H1 (cell line): ENCODE measurements around the gene PCDH9. TPM values are rescaled to one million over a fixed set of nuclear protein-coding genes. Genes with fewer than 3 reads are reported as not detected.

Experiments
- CTCF ChIA-PET: fragments of 300-600 bp; sonication (Branson Sonifier 250); formaldehyde crosslinking; loops from one replicate; lab custom pipeline; 2021; ENCODE audit not compliant: partially characterized antibody; lab: Charles Lee
- POLR2A ChIA-PET: fragments of 300-600 bp; sonication (Branson Sonifier 250); formaldehyde crosslinking; loops from one replicate; lab custom pipeline; 2021; ENCODE audit warnings: inconsistent platforms; ENCODE audit not compliant: partially characterized antibody; lab: Charles Lee
- DNase-seq, 2 experiments: peaks; one replicate each; pipeline versions ENCODE4 v3.0.0 to v3.0.0-alpha.2; 2010 to 2022; ENCODE audit warnings: low spot score in 2 of 2, low read depth in 1 of 2, mixed read lengths in 1 of 2
- FAIRE-seq: peaks from 2 replicates; lab custom pipeline; 2011; peaks lifted over from hg19 to GRCh38; lab: Jason Lieb, UNC
- H2AFZ ChIP-seq: 2 replicates; pipeline ENCODE4 v1.8.1; 2012; ENCODE audit warnings: low read length, inconsistent platforms
- H2AK5ac ChIP-seq: 2 replicates; pipeline ENCODE4 v1.6.1; 2013; ENCODE audit warnings: low read depth, low read length
- H2BK120ac ChIP-seq: replicated peaks from 2 replicates; pipeline ENCODE3; 2013; ENCODE audit warnings: low read depth, low read length, inconsistent platforms
- H2BK12ac ChIP-seq: 2 replicates; pipeline ENCODE4 v1.6.1; 2013; ENCODE audit warnings: low read depth, low read length
- H2BK15ac ChIP-seq: 2 replicates; pipeline ENCODE4 v1.6.1; 2013; ENCODE audit warnings: low read length
- H2BK20ac ChIP-seq: 2 replicates; pipeline ENCODE4 v1.6.1; 2013; ENCODE audit warnings: low read length
- H2BK5ac ChIP-seq: 2 replicates; pipeline ENCODE4 v1.6.1; 2013; ENCODE audit warnings: low read depth, low read length
- H3K14ac ChIP-seq: 2 replicates; pipeline ENCODE4 v1.6.1; 2013; ENCODE audit warnings: inconsistent platforms; ENCODE audit not compliant: insufficient read length
- H3K18ac ChIP-seq: 2 replicates; pipeline ENCODE4 v1.6.1; 2013; ENCODE audit warnings: low read length; ENCODE audit errors: extremely low read depth
- H3K23ac ChIP-seq: 2 replicates; pipeline ENCODE4 v1.6.1; 2013; ENCODE audit warnings: inconsistent platforms; ENCODE audit not compliant: insufficient read length
- H3K23me2 ChIP-seq: 2 replicates; pipeline ENCODE4 v1.6.1; 2013; ENCODE audit warnings: low read depth, low read length
- H3K27ac ChIP-seq: 2 replicates; pipeline ENCODE4 v1.6.1; 2011; ENCODE audit warnings: low read depth, low read length, inconsistent platforms
- H3K27me3 ChIP-seq, 4 experiments: replicated peaks in 1 of 4; 1 replicate in 1 of 4; 2 replicates in 3 of 4; pipeline versions ENCODE4 v1.6.1 to v1.8.1; 2011 to 2013; ENCODE audit warnings: low read length in 3 of 4, mild to moderate bottlenecking in 3 of 4, inconsistent platforms in 2 of 4, mixed read lengths in 2 of 4, moderate library complexity in 1 of 4; ENCODE audit not compliant: control insufficient read depth in 3 of 4, insufficient read depth in 3 of 4; ENCODE audit errors: extremely low read depth in 1 of 4
- H3K36me3 ChIP-seq, 4 experiments: 2 replicates each; pipeline versions ENCODE4 v1.6.1 to v1.8.1; 2011 to 2013; ENCODE audit warnings: mild to moderate bottlenecking in 4 of 4, low read length in 3 of 4, moderate library complexity in 2 of 4, control low read depth in 1 of 4, inconsistent platforms in 1 of 4; ENCODE audit not compliant: insufficient read depth in 4 of 4, control insufficient read depth in 2 of 4
- H3K4ac ChIP-seq: replicated peaks from 2 replicates; pipeline ENCODE3; 2013; ENCODE audit warnings: low read length, low read depth, mixed read lengths, inconsistent platforms; ENCODE audit not compliant: insufficient read length
- H3K4me1 ChIP-seq, 4 experiments: replicated peaks in 1 of 4; 1 replicate in 1 of 4; 2 replicates in 3 of 4; pipeline versions ENCODE4 v1.6.1 to v1.8.1; 2011 to 2013; ENCODE audit warnings: low read length in 3 of 4, inconsistent platforms in 2 of 4, mixed read lengths in 1 of 4; ENCODE audit not compliant: insufficient read depth in 4 of 4, control insufficient read depth in 3 of 4
- H3K4me2 ChIP-seq, 2 experiments: 2 replicates each; pipeline versions ENCODE4 v1.6.1 to v1.8.1; 2011 to 2013; ENCODE audit warnings: low read depth in 2 of 2, low read length in 2 of 2, control low read depth in 1 of 2, inconsistent platforms in 1 of 2, mild to moderate bottlenecking in 1 of 2; ENCODE audit not compliant: insufficient read depth in 1 of 2
- H3K4me3 ChIP-seq, 4 experiments: fragments of 200-600, 300-600 bp in 1 of 4; sonication (generic), shearing (Covaris generic), sonication (Bioruptor Twin) in 1 of 4; 2 replicates each; pipeline versions ENCODE4 v1.5.1 to v1.8.1; 2011 to 2016; ENCODE audit warnings: low read length in 4 of 4, low read depth in 3 of 4, control low read depth in 2 of 4, inconsistent platforms in 2 of 4, mild to moderate bottlenecking in 2 of 4, mixed read lengths in 1 of 4, moderate library complexity in 1 of 4; ENCODE audit not compliant: insufficient read depth in 2 of 4; ENCODE audit errors: extremely low read depth in 1 of 4
- H3K56ac ChIP-seq: replicated peaks from 2 replicates; pipeline ENCODE3; 2013; ENCODE audit warnings: low read depth, mild to moderate bottlenecking, mixed read lengths, low read length, inconsistent platforms; ENCODE audit not compliant: insufficient read length
- H3K79me1 ChIP-seq: 2 replicates; pipeline ENCODE4 v1.6.1; 2013; ENCODE audit warnings: low read depth, low read length, control low read depth
- H3K79me2 ChIP-seq, 2 experiments: 2 replicates each; pipeline versions ENCODE4 v1.6.1 to v1.8.1; 2012 to 2013; ENCODE audit warnings: low read length in 2 of 2, mild to moderate bottlenecking in 2 of 2, inconsistent platforms in 1 of 2; ENCODE audit not compliant: insufficient read depth in 2 of 2, control insufficient read depth in 1 of 2
- H3K9ac ChIP-seq, 4 experiments: replicated peaks in 1 of 4; 1 replicate in 1 of 4; 2 replicates in 3 of 4; pipeline versions ENCODE4 v1.6.1 to v1.8.1; 2011 to 2013; ENCODE audit warnings: low read depth in 3 of 4, low read length in 3 of 4, control low read depth in 2 of 4, mild to moderate bottlenecking in 2 of 4, moderate library complexity in 2 of 4, inconsistent platforms in 1 of 4; ENCODE audit errors: extremely low read depth in 1 of 4
- H3K9me3 ChIP-seq, 2 experiments: 2 replicates each; pipeline versions ENCODE4 v1.6.1 to v1.8.1; 2012 to 2013; ENCODE audit warnings: mild to moderate bottlenecking in 2 of 2, moderate library complexity in 2 of 2, control low read depth in 1 of 2, inconsistent platforms in 1 of 2, low read depth in 1 of 2, low read length in 1 of 2, mixed read lengths in 1 of 2; ENCODE audit not compliant: insufficient read depth in 2 of 2
- H4K20me1 ChIP-seq, 2 experiments: replicated peaks in 1 of 2; 2 replicates each; pipeline versions ENCODE3 to v1.8.1; 2011 to 2013; ENCODE audit warnings: inconsistent platforms in 2 of 2, low read length in 2 of 2, mild to moderate bottlenecking in 1 of 2; ENCODE audit not compliant: insufficient read depth in 2 of 2, control insufficient read depth in 1 of 2
- H4K5ac ChIP-seq: 2 replicates; pipeline ENCODE4 v1.6.1; 2013; ENCODE audit warnings: low read length, low read depth, mixed read lengths, inconsistent platforms; ENCODE audit not compliant: insufficient read length
- H4K8ac ChIP-seq: 2 replicates; pipeline ENCODE4 v1.8.0; 2013; ENCODE audit warnings: mild to moderate bottlenecking, moderate library complexity, low read length, inconsistent platforms; ENCODE audit not compliant: insufficient read depth; ENCODE audit errors: extremely low read depth
- H4K91ac ChIP-seq: replicated peaks from 2 replicates; pipeline ENCODE3; 2013; ENCODE audit warnings: low read length, mixed read lengths, inconsistent platforms; ENCODE audit not compliant: insufficient read length
- CEBPB ChIP-seq: IDR thresholded peaks from 2 replicates; pipeline ENCODE4 v1.6.1; 2012; ENCODE audit warnings: low read depth, low read length
- CHD1 ChIP-seq: IDR thresholded peaks from 2 replicates; pipeline ENCODE4 v1.6.1; 2012; ENCODE audit warnings: low read depth, low read length, improper control_type of control experiment
- CREB1 ChIP-seq: IDR thresholded peaks from 2 replicates; pipeline ENCODE4 v1.6.1; 2012; ENCODE audit warnings: inconsistent platforms
- EZH2 ChIP-seq: fragments of 200-600 bp; sonication (generic); IDR thresholded peaks from 2 replicates; pipeline ENCODE4 v1.7.1; 2012; ENCODE audit warnings: low read depth, mild to moderate bottlenecking, moderate library complexity, low read length, inconsistent platforms; ENCODE audit not compliant: severe bottlenecking
- GABPA ChIP-seq: IDR thresholded peaks from 2 replicates; pipeline ENCODE4 v1.6.1; 2011; ENCODE audit warnings: mild to moderate bottlenecking, low read length, moderate library complexity, borderline replicate concordance; ENCODE audit not compliant: insufficient read depth
- GTF2F1 ChIP-seq: IDR thresholded peaks from 2 replicates; pipeline ENCODE4 v1.6.1; 2012; ENCODE audit warnings: low read depth, low read length, improper control_type of control experiment, borderline replicate concordance
- JUND ChIP-seq: IDR thresholded peaks from 2 replicates; pipeline ENCODE4 v1.6.1; 2011; ENCODE audit warnings: mild to moderate bottlenecking, improper control_type of control experiment, low read length
- RBBP5 ChIP-seq: IDR thresholded peaks from 2 replicates; pipeline ENCODE4 v1.7.1; 2012; ENCODE audit warnings: low read depth, mild to moderate bottlenecking, inconsistent platforms, low read length, moderate library complexity, borderline replicate concordance
- TAF1 ChIP-seq: IDR thresholded peaks from 2 replicates; pipeline ENCODE4 v1.6.1; 2011; ENCODE audit warnings: mild to moderate bottlenecking, low read depth, low read length
- TBP ChIP-seq: IDR thresholded peaks from 2 replicates; pipeline ENCODE4 v1.6.1; 2011; ENCODE audit warnings: low read depth, low read length, improper control_type of control experiment
- TCF12 ChIP-seq: IDR thresholded peaks from 2 replicates; pipeline ENCODE4 v1.6.1; 2011; ENCODE audit warnings: low read depth, mild to moderate bottlenecking, low read length
- WGBS, 2 experiments: shearing (Covaris generic) in 1 of 2; methylation state at CpG; one replicate each; pipeline versions ENCODE4 v1.1.6 to v1.1.7; 2013 to 2015; ENCODE audit warnings: low lambda C conversion rate in 2 of 2, mixed read lengths in 2 of 2, inconsistent platforms in 1 of 2, low coverage in 1 of 2, missing lambda C conversion rate in 1 of 2; ENCODE audit not compliant: insufficient replicate concordance in 2 of 2, insufficient coverage in 1 of 2, insufficient read length in 1 of 2; ENCODE audit errors: extremely low coverage in 1 of 2, missing lambda C conversion rate in 1 of 2; 5-methylcytosine and 5-hydroxymethylcytosine counted together
- polyA plus RNA-seq, 7 experiments: library from polyadenylated mRNA; depleted of rRNA in 3 of 7; stranded (reverse) in 5 of 7; unstranded in 2 of 7; fragments of >200 nt in 5 of 7; fragments of 200-250 nt in 2 of 7; gene quantifications; 1 replicate in 5 of 7; 2 replicates in 1 of 7; 4 replicates in 1 of 7; pipeline versions ENCODE4 v1.2.1 to v1.2.3, GENCODE V29; 2011 to 2013; ENCODE audit warnings: missing spikeins in 2 of 7, mixed read lengths in 2 of 7
- total RNA-seq: library from RNA; stranded (reverse); fragmentation: NEBNext Ultra II Directional; extraction: Animal tissue kit (Norgen Biotek cat#: 25700); gene quantifications from 2 replicates; pipeline ENCODE4 v1.2.1, GENCODE V29; 2021
- TF ChIP-seq, protein P1 (sequence below): IDR thresholded peaks from 2 replicates; pipeline ENCODE4 v1.6.1; 2012; ENCODE audit warnings: inconsistent platforms

The PCDH9 gene
- total and polyA plus RNA-seq, 2 of the 8 experiments (the other 6 are each of a cell fraction or from before 2014, with no cell fraction given): 0.12 to 0.60 TPM

DNA sequence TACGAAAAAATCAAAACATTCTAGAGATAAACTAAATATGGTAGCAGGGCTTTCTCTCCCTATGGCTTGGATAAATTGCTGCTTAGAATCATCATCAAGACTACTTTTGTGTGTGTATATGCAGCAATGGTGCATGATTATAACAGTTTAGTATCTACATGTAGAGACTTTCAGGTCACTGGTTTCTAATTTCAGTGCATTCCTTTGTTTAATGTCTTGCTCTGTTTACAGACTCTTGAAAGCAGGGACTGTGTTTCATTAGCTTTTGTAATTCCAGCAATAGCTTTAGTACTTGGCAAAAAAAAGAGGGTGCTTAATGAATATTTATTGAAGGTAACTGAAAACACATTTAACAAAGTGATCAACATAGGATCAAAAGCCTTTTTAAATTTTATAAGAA, 420.7 kb downstream of the PCDH9 start:
- Histone ChIP-seq H2BK12ac (no peak overlapping the region), H4K5ac (no peak overlapping the region), H2AFZ (no peak overlapping the region), H3K4ac (no peak overlapping the region), H4K20me1 (no peaks in the 10 kb centered on the region), H3K79me1 (no peaks in the 10 kb centered on the region), H3K36me3 (no peaks in the 10 kb centered on the region), H2AK5ac (no peak overlapping the region), H4K8ac (no peak overlapping the region), H3K79me2 (no peaks in the 10 kb centered on the region), H3K4me1 (no peaks in the 10 kb centered on the region; a peak in 1 of 7 replicates), H3K18ac (no peak overlapping the region), H3K23ac (no peak overlapping the region), H3K9ac (no peak overlapping the region), H3K4me2 (no peak overlapping the region), H4K91ac (no peak overlapping the region), H3K14ac (no peak overlapping the region), H2BK20ac (no peak overlapping the region), H2BK120ac (no peak overlapping the region), H2BK15ac (no peak overlapping the region), H3K27ac (no peak overlapping the region), H3K27me3 (no peaks in the 10 kb centered on the region), H3K9me3 (0 out of 4 replicates have a peak, but pooled peaks cover 0 to 3% of the 10 kb centered on the region in 2 experiments), H3K23me2 (no peaks in the 10 kb centered on the region), H2BK5ac (no peak overlapping the region), H3K56ac (no peak overlapping the region), H3K4me3 (no peak overlapping the region)
- ChIA-PET POLR2A (no interaction called here), CTCF (no interaction called here)
- DNase-seq: no peak
- 93% methylated on average over 1 of the region's 1 CpG; no CpG with 5 or more reads in 1 of the 2 experiments for WGBS, 2 experiments
- FAIRE-seq: no peak
- no peak for TF ChIP-seq CREB1
- TF ChIP-seq, protein P1, sequence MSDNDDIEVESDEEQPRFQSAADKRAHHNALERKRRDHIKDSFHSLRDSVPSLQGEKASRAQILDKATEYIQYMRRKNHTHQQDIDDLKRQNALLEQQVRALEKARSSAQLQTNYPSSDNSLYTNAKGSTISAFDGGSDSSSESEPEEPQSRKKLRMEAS: no peak
- TF ChIP-seq CHD1: no peak
- no peak for TF ChIP-seq TAF1
- TF ChIP-seq EZH2: no peak
- TF ChIP-seq GTF2F1: no peak
- TF ChIP-seq CEBPB: no peak
- no peak for TF ChIP-seq RBBP5
- no peak for TF ChIP-seq TBP
- no peak for TF ChIP-seq JUND
- TF ChIP-seq GABPA: no peak
- TF ChIP-seq TCF12: no peak
